WTC11 (cell line): Measurements from ENCODE around the gene CORO7.

Experiments
- JUN ChIP-seq: sonication (generic); formaldehyde crosslinking; IDR thresholded peaks from 2 replicates; pipeline ENCODE4 v1.8.0; 2023; ENCODE audit warnings: mild to moderate bottlenecking, missing genetic modification reagents
- TCF7 ChIP-seq: sonication (generic); formaldehyde crosslinking; IDR thresholded peaks from 2 replicates; pipeline ENCODE4 v1.8.0; 2022; ENCODE audit warnings: mild to moderate bottlenecking, low read depth, missing genetic modification reagents, moderate library complexity
- TF ChIP-seq, protein P1 (sequence below): sonication (generic); formaldehyde crosslinking; IDR thresholded peaks from 2 replicates; pipeline ENCODE4 v1.8.0; 2022; ENCODE audit warnings: mild to moderate bottlenecking, missing genetic modification reagents
- TF ChIP-seq, protein P2 (sequence below): fragments of 200-600 bp; IDR thresholded peaks from 2 replicates; pipeline ENCODE4 v1.8.0; 2022; ENCODE audit warnings: antibody characterized with exemption
- TF ChIP-seq, protein P3 (sequence below): sonication (generic); formaldehyde crosslinking; conservative IDR thresholded peaks from 2 replicates; pipeline ENCODE4 v1.8.1; 2022; ENCODE audit warnings: mild to moderate bottlenecking, missing genetic modification reagents

DNA sequence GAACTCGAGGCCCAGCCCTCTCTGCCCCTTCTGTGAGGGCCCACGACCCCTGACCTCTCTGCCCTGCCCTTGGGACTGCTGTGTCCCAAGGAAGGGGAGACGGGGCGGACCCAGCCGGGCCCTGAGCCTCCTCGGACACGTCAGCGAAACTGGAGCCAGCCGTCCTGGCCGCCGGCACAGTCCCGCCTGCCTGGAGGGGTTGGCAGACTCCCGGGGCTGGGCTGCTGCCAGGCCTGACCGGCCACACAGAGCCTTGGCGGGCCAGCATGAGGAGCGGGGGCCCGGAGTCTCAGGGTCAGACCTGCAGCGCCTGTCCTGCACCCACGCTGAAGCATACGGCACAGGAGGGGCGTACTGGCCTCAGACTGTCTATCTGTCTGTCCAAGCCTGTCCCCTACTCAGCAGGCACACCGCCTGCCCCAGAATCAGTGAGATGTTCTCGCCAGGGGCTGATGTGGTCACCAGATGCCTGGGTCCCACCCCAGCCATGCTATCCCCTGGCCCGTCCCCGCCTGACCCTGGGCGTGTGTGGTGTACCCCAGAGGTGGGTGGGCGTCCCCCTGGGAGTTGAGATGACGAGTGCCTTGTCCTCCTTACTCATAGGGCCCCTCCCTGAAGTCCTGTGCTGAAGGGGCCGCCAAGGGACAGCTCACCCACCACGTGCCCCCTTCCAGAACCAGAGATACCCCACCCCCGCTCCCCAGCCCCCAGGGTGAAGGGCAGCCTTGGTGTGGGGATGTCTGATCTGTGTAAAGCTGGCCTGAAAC, 40.1 kb downstream of the CORO7 start:
- TF ChIP-seq, protein P1, sequence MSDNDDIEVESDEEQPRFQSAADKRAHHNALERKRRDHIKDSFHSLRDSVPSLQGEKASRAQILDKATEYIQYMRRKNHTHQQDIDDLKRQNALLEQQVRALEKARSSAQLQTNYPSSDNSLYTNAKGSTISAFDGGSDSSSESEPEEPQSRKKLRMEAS, result no peak
- TF ChIP-seq TCF7 (CRISPR knock-in tag) (no peak), JUN (CRISPR knock-in tag) (no peak)
- TF ChIP-seq, protein P2, sequence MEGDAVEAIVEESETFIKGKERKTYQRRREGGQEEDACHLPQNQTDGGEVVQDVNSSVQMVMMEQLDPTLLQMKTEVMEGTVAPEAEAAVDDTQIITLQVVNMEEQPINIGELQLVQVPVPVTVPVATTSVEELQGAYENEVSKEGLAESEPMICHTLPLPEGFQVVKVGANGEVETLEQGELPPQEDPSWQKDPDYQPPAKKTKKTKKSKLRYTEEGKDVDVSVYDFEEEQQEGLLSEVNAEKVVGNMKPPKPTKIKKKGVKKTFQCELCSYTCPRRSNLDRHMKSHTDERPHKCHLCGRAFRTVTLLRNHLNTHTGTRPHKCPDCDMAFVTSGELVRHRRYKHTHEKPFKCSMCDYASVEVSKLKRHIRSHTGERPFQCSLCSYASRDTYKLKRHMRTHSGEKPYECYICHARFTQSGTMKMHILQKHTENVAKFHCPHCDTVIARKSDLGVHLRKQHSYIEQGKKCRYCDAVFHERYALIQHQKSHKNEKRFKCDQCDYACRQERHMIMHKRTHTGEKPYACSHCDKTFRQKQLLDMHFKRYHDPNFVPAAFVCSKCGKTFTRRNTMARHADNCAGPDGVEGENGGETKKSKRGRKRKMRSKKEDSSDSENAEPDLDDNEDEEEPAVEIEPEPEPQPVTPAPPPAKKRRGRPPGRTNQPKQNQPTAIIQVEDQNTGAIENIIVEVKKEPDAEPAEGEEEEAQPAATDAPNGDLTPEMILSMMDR, result no peak
- TF ChIP-seq, protein P3, sequence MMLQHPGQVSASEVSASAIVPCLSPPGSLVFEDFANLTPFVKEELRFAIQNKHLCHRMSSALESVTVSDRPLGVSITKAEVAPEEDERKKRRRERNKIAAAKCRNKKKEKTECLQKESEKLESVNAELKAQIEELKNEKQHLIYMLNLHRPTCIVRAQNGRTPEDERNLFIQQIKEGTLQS, result no peak
